Tibial artery (tissue), 4 donors: ENCODE data around the gene NDUFB4.

Source experiments
- DNase-seq, 2 donors: peaks; one replicate each; pipeline ENCODE4 v3.0.0-alpha.2; 2019
- H3K27ac ChIP-seq, 2 donors: fragments of 200-600 bp; sonication (generic) in 1 of 2; 1 replicate in 1 of 2; 2 replicates in 1 of 2; pipeline ENCODE4 v1.5.1; 2018 to 2019; ENCODE audit warnings: mild to moderate bottlenecking in 1 of 2
- H3K27me3 ChIP-seq, 2 donors: fragments of 200-600 bp; sonication (generic) in 1 of 2; one replicate each; pipeline versions ENCODE4 v1.5.1 to v1.6.0; 2016 to 2019
- H3K36me3 ChIP-seq, 3 donors: fragments of 200-600 bp; sonication (generic) in 2 of 3; one replicate each; pipeline ENCODE4 v1.5.1; 2016 to 2019; ENCODE audit warnings: mild to moderate bottlenecking in 2 of 3
- H3K4me1 ChIP-seq, 4 donors: fragments of 200-600 bp; sonication (generic) in 2 of 4; 1 replicate in 3 of 4; 2 replicates in 1 of 4; pipeline ENCODE4 v1.5.1; 2016 to 2019
- H3K4me3 ChIP-seq, 2 donors: fragments of 200-600 bp; sonication (generic) in 1 of 2; 1 replicate in 1 of 2; 2 replicates in 1 of 2; pipeline ENCODE4 v1.5.1; 2018 to 2019; ENCODE audit warnings: mild to moderate bottlenecking in 2 of 2
- H3K9me3 ChIP-seq, 3 donors: fragments of 200-600 bp; sonication (generic) in 1 of 3; one replicate each; pipeline ENCODE4 v1.5.1; 2016 to 2019
- CTCF ChIP-seq, 2 experiments: fragments of 200-600 bp in 1 of 2; fragments of 450-650 bp in 1 of 2; IDR thresholded peaks; one replicate each; pipeline ENCODE4 v1.5.1; 2017 to 2019; ENCODE audit warnings: antibody characterized with exemption in 2 of 2, mild to moderate bottlenecking in 1 of 2, moderate library complexity in 1 of 2
- intact Hi-C: fragments of 100-400 bp; cut with DNase I; formaldehyde crosslinking; loops from one replicate; pipeline ENCODE4 v1.15.0; 2023; ENCODE audit warnings: low total_unique reads

Gene NDUFB4

DNA sequence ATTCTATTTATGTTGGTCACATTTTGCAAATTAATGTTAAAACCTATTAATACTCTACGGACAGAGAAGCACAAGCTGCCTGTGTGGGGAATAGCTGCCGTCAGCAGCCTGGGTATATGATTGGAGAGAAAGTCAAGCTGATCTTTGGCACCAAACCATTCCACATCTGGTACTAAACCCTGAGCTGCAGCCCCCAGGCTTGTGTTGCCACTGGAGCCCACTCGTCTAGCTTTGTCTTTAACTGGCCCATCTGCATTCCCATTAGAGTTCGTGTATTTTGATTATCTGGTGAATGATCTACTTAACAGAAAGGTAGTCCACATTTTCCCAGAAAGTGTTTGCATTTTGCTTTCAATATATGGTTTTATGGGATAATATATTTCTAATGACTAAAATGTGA lies 5.4 kb downstream of the NDUFB4 start:
- no peak for TF ChIP-seq CTCF (IDR thresholded peaks at IDR 0.05)
- intact Hi-C loops: no loop called here
- Histone ChIP-seq H3K36me3 (peaks cover 15 to 41% (median 17%) of the 10 kb centered on the region in 3 donors), H3K9me3 (no peaks in the 10 kb centered on the region), H3K4me1 (peaks cover 0 to 40% (median 27%) of the 10 kb centered on the region in 4 donors), H3K27me3 (no peaks in the 10 kb centered on the region), H3K4me3 (no peak overlapping the region), H3K27ac (no peak overlapping the region)
- DNase-seq: no peak

- Histone ChIP-seq H3K36me3 (peaks cover 15 to 41% (median 17%) of the 10 kb centered on the region in 3 donors), H3K4me3 (no peak overlapping the region), H3K27me3 (no peaks in the 10 kb centered on the region), H3K27ac (no peak overlapping the region), H3K9me3 (no peaks in the 10 kb centered on the region), H3K4me1 (peaks cover 0 to 32% (median 20%) of the 10 kb centered on the region in 4 donors)
- no peak for TF ChIP-seq CTCF (IDR thresholded peaks at IDR 0.05)
- no peak for DNase-seq
- intact Hi-C loops: no loop called here
Observed at GRCh38 chr3:120602682-120603081, 6.5 kb downstream of the NDUFB4 start.

DNA sequence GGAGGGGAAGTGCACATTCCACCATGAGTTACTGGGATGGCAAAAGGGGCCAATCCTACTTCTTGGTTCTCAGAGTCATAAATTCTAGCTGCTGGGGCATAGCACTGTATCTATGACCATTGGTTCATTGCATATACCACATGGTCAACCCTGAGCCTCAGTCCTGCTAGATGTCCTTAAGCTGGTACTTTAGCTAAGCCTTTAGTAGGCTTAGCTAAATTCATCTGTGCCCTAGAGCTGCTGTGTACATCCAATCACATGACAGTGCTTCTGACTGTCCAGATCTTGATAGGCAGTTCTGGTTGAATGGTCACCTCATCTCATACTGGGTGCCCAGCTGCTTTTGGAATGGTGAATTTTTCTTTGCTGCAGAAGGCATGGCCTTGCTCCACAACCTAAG lies 8.2 kb downstream of the NDUFB4 start:
- no peak for DNase-seq
- Histone ChIP-seq H3K4me3 (no peak overlapping the region), H3K9me3 (no peaks in the 10 kb centered on the region), H3K36me3 (peaks cover 15 to 31% (median 17%) of the 10 kb centered on the region in 3 donors), H3K27ac (no peak overlapping the region), H3K27me3 (no peaks in the 10 kb centered on the region), H3K4me1 (peaks cover 0 to 15% (median 6%) of the 10 kb centered on the region in 4 donors)
- intact Hi-C loops: no loop called here
- no peak for TF ChIP-seq CTCF (IDR thresholded peaks at IDR 0.05)

- H3K9me3 ChIP-seq: no peaks in the 10 kb centered on the region
- no peak overlapping the region for H3K4me3 ChIP-seq
- intact Hi-C loops: no loop called here
- peaks cover 15 to 31% (median 17%) of the 10 kb centered on the region in 3 donors for H3K36me3 ChIP-seq
- H3K27ac ChIP-seq: no peak overlapping the region
- DNase-seq: no peak
- peaks cover 0 to 11% (median 3%) of the 10 kb centered on the region in 4 donors for H3K4me1 ChIP-seq
- H3K27me3 ChIP-seq: no peaks in the 10 kb centered on the region
- TF ChIP-seq CTCF (IDR thresholded peaks at IDR 0.05): no peak
Observed at GRCh38 chr3:120604784-120605183, 8.6 kb downstream of the NDUFB4 start.

DNA sequence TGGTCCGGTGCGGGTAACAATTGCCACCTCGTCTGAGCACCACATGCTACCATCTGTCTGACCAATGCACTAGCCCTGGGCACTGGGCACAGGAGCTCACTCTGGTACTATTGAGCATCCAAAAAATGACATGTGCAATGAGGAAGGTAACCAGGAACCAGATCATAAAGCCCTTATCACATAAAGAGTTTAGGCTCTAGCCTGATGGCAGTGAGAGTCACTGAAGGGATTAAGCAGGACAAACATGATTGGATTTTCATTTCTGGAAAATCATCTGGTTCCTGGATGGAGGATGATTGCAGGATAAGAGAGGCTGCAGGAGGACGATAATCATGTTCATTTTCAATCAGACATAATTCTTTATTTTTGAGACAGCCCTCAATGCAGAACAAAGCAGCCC lies 12.4 kb downstream of the NDUFB4 start:
- intact Hi-C loops: no loop called here
- no peak for DNase-seq
- no peak overlapping the region for H3K4me3 ChIP-seq
- no peaks in the 10 kb centered on the region for H3K27me3 ChIP-seq
- TF ChIP-seq CTCF (IDR thresholded peaks at IDR 0.05): no peak
- no peaks in the 10 kb centered on the region for H3K4me1 ChIP-seq
- no peaks in the 10 kb centered on the region for H3K9me3 ChIP-seq
- peaks cover 0 to 5% (median 0%) of the 10 kb centered on the region in 3 donors for H3K36me3 ChIP-seq
- no peak overlapping the region for H3K27ac ChIP-seq

- intact Hi-C loops: no loop called here
- DNase-seq: no peak
- no peak overlapping the region for H3K27ac ChIP-seq
Observed at GRCh38 chr3:120614765-120615164, 18.6 kb downstream of the NDUFB4 start.

More at GRCh38 chr3:120614765-120615164, 18.6 kb downstream of the NDUFB4 start:
- H3K36me3 ChIP-seq: no peaks in the 10 kb centered on the region
- TF ChIP-seq CTCF (IDR thresholded peaks at IDR 0.05): no peak
- H3K4me3 ChIP-seq: no peak overlapping the region
- H3K27me3 ChIP-seq: no peaks in the 10 kb centered on the region
- H3K9me3 ChIP-seq: no peaks in the 10 kb centered on the region
- peaks cover 0 to 7% (median 0%) of the 10 kb centered on the region in 4 donors for H3K4me1 ChIP-seq
